GM10248 (cell line): ENCODE measurements around the gene CCDC50.

Source experiments
- CTCF ChIA-PET: fragments of 300-600 bp; sonication (Branson Sonifier 250); formaldehyde crosslinking; extraction: SDS; loops from one replicate; lab custom pipeline; 2021; ENCODE audit warnings: antibody characterized with exemption; lab: Yijun Ruan, JAX
- POLR2A ChIA-PET: fragments of 350-650 bp; sonication (Branson Sonifier 250); formaldehyde crosslinking; extraction: SDS; loops from one replicate; lab custom pipeline; 2020; ENCODE audit warnings: antibody characterized with exemption; lab: Yijun Ruan, JAX
- DNase-seq: peaks from one replicate; pipeline ENCODE4 v3.0.0; 2012; ENCODE audit errors: extremely low spot score
- TF ChIP-seq, protein P1 (sequence below): IDR thresholded peaks from 2 replicates; pipeline ENCODE4 v1.5.1; 2012; ENCODE audit warnings: mild to moderate bottlenecking, low read depth; ENCODE audit errors: extremely low read depth, missing control alignments, control extremely low read depth

Gene CCDC50

DNA sequence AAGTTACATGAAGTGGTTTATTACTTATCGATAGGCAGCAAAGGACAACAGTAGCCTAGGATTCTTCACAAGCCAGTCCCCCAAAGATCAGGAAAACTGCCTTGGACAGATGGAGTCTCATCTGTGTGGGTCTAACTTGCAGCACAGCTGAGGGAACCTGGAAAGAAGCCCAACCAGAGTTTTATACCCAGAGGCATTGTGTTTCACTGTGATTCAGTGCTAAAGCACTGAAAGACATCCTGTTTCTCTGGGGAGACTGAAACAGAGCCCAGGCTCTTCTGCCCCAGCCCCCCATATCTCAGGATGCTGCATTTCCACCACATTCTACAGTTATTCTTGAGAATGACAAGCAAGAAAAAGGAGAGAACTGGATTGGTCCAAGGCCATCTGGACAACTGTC, 83.6 kb downstream of the CCDC50 start:
- DNase-seq = no peak
- ChIA-PET CTCF (no interaction called here), POLR2A (no interaction called here)
- TF ChIP-seq, protein P1, sequence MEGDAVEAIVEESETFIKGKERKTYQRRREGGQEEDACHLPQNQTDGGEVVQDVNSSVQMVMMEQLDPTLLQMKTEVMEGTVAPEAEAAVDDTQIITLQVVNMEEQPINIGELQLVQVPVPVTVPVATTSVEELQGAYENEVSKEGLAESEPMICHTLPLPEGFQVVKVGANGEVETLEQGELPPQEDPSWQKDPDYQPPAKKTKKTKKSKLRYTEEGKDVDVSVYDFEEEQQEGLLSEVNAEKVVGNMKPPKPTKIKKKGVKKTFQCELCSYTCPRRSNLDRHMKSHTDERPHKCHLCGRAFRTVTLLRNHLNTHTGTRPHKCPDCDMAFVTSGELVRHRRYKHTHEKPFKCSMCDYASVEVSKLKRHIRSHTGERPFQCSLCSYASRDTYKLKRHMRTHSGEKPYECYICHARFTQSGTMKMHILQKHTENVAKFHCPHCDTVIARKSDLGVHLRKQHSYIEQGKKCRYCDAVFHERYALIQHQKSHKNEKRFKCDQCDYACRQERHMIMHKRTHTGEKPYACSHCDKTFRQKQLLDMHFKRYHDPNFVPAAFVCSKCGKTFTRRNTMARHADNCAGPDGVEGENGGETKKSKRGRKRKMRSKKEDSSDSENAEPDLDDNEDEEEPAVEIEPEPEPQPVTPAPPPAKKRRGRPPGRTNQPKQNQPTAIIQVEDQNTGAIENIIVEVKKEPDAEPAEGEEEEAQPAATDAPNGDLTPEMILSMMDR = no peak

DNA sequence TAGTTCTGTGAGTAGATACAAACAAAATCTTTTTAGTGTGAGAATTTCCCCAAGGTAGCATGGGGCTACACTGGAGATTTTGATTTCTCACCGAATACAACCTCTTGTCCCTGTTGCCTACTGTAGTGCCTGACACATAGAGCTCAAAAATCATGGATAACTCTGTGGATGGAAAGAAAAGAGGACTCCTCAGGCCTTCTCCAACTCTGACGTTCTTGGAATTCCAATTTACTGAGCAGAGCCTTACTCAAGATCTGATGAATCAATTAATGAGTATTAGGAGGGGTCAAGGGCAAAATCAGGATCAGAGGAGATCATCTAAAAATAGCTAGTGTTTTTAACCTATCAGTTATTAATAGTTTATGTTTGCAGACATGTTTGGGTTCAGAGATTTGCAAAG, 85.1 kb downstream of the CCDC50 start:
- ChIA-PET CTCF (interaction anchor here (2.4 kb wide), 1 partner anchor 1030 kb away, joined by 15 read pairs; no protein-coding TSS in a partner anchor), POLR2A (no interaction called here)
- TF ChIP-seq, protein P1 = no peak
- DNase-seq = no peak

DNA sequence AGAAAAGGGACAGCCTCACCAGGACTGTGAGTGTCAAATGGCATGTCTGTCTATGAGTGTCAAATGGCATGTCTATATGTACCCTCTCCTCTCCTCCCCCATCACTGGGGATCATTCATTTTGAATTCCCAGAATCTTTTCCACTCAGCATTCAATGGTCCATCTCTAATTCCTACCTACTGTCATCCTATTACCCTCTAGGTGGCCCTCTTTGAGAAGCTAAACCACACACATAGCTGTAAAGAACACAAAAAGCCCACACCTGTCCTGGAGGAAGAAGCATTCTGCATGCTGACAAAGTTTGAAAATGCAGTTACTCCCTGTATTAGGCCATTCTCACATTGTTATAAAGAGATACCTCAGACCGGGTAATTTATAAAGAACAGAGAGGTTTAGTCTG, 85.5 kb downstream of the CCDC50 start:
- DNase-seq = no peak
- POLR2A ChIA-PET = no interaction called here
- CTCF ChIA-PET = interaction anchor here (2.4 kb wide), 1 partner anchor 1030 kb away, joined by 15 read pairs; no protein-coding TSS in a partner anchor
- TF ChIP-seq, protein P1 = no peak

DNA sequence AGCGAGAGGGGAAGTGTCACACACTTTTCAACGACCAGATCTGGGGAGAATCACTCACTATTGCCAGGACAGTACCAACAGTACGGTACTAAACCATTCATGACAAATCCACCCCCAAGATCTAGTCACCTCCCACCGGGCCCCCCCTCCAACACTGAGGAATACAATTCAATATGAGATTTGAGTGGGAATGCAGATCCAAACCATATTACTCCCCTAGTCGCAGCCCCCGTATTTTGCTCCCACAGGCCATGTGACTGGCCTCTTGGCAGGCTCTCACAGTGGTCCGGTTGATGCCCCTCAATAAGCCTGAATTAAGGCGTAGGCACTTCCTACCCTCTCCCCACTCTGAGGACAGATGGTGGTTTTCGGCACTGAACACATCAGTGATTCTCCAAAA, 86.4 kb downstream of the CCDC50 start:
- DNase-seq = no peak
- ChIA-PET CTCF (interaction anchor here (1.2 to 2.4 kb wide), 2 partner anchors 149 to 1029 kb away, joined by 5 to 15 read pairs; no protein-coding TSS in a partner anchor), POLR2A (no interaction called here)
- TF ChIP-seq, protein P1 = no peak

DNA sequence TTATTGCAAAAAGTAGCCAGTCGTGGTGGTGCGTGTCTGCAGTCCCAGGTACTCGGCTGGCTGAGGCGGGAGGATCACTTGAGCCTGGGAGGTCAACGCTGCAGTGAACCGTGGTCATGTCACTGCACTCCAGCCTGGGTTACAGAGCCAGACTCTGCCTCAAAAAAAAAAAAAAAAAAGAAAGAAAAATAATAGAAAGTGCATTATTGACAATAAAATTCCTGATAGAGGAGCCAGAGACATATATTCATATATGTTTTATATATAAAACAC, 88.2 kb downstream of the CCDC50 start:
- TF ChIP-seq, protein P1 = no peak
- CTCF ChIA-PET = no interaction called here
- POLR2A ChIA-PET = no interaction called here
- DNase-seq = no peak

DNA sequence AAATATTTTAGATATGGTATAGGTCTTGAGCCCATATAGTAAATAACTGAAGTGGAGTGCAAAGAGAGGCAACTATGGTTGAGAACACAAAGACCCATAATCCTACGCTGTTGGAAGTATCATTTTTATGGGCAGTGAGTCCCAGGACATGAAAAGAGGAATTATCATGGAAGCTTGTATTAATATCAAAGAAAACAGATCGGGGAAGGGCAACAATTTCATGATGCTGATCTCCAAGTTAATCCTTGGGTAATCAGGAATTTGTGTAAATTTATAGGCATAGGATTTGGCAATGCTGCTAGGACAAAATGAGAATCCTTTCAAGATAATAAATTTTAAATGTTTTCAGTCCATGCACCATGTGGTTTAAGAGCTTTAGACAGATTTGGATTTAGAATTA, 91.6 kb downstream of the CCDC50 start:
- no peak for DNase-seq
- POLR2A ChIA-PET = no interaction called here
- TF ChIP-seq, protein P1 = no peak
- CTCF ChIA-PET = interaction anchor here (2.6 kb wide), 1 partner anchor 1024 kb away, joined by 12 read pairs; no protein-coding TSS in a partner anchor
